Measurements from ENCODE around the gene DNM1. TPM values are rescaled to one million over a fixed set of nuclear protein-coding genes. Genes with fewer than 3 reads are reported as not detected.
A peak's percentile ranks its signal among the peaks of the same experiment; 100 is the strongest.

Gene DNM1
- total RNA-seq, 1 experiment from 2014 or later, result 3.9 TPM

DNA sequence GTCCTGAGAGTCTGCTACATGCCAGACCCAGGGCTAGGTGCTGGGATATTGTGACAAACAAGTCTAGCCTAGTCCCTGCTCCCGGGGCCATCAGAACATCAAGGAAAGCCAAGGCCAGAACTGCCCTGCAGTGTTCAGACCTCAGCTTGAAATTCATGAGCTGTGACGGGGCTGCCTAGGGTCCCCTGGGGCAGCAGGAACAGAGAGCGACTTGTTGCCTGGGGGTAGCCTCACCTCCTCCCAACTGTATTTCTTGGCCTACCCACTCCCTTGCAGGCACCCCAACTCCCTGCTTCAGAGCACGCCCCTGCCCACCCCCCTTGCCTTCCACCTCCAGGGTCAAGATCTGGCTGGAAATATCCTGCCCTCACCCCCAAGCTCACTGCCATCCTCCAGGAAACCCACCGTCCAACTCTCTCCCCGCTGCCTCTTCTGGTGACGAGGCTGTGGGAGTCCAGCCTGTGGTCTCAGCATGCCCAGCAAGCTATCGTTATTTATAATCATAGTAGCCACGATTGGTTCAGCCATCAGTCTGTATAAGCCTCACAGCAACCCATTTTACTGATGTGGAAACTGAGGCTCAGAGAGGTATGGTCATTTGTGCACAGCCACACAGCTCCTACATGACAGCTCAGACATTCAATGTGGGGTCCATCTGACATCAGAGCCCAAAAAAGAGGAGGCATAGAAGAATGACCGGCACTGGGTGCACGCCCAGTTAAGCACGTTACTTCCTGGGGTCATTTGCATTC lies 10.7 kb downstream of the DNM1 start:
- intact Hi-C loops (cut with micrococcal nuclease; ENCODE audit: unreplicated experiment), result no loop called here
- Mint-ChIP-seq H3K36me3 (ENCODE audit: insufficient read depth, unreplicated experiment) (peaks cover 5% of the 10 kb centered on the region), H3K27ac (ENCODE audit: unreplicated experiment) (no peak overlapping the region), H3K9me3 (ENCODE audit: unreplicated experiment) (no peaks in the 10 kb centered on the region), H3K27me3 (ENCODE audit: insufficient read depth, unreplicated experiment) (no peaks in the 10 kb centered on the region), H3K4me1 (ENCODE audit: low read depth, unreplicated experiment) (peaks cover 18% of the 10 kb centered on the region), H3K4me3 (ENCODE audit: unreplicated experiment) (no peak overlapping the region)
- BruUV-seq (replicated peaks), result no TSS peak
- Histone ChIP-seq H3K4me3 (ENCODE audit: low read depth, low read length) (no peak overlapping the region), H3K36me3 (ENCODE audit: control insufficient read depth, insufficient read depth, low read length) (no peaks in the 10 kb centered on the region), H3K27me3 (replicated peaks; ENCODE audit: control insufficient read depth, insufficient read depth, low read length) (no peaks in the 10 kb centered on the region), H3K9me3 (no peaks in the 10 kb centered on the region), H3K4me1 (peaks cover 15% of the 10 kb centered on the region)
- ChIA-PET POLR2A (no interaction called here), CTCF (no interaction called here)
- peak in 1 of 2 experiments; percentile 26 for DNase-seq
- TF ChIP-seq, protein P1, sequence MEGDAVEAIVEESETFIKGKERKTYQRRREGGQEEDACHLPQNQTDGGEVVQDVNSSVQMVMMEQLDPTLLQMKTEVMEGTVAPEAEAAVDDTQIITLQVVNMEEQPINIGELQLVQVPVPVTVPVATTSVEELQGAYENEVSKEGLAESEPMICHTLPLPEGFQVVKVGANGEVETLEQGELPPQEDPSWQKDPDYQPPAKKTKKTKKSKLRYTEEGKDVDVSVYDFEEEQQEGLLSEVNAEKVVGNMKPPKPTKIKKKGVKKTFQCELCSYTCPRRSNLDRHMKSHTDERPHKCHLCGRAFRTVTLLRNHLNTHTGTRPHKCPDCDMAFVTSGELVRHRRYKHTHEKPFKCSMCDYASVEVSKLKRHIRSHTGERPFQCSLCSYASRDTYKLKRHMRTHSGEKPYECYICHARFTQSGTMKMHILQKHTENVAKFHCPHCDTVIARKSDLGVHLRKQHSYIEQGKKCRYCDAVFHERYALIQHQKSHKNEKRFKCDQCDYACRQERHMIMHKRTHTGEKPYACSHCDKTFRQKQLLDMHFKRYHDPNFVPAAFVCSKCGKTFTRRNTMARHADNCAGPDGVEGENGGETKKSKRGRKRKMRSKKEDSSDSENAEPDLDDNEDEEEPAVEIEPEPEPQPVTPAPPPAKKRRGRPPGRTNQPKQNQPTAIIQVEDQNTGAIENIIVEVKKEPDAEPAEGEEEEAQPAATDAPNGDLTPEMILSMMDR (IDR thresholded peaks at IDR 0.05; ENCODE audit: insufficient read depth in 1 of 2, low read depth in 1 of 2, low read length in 1 of 2, severe bottlenecking in 1 of 2, unreplicated experiment in 1 of 2), result no peak

DNA sequence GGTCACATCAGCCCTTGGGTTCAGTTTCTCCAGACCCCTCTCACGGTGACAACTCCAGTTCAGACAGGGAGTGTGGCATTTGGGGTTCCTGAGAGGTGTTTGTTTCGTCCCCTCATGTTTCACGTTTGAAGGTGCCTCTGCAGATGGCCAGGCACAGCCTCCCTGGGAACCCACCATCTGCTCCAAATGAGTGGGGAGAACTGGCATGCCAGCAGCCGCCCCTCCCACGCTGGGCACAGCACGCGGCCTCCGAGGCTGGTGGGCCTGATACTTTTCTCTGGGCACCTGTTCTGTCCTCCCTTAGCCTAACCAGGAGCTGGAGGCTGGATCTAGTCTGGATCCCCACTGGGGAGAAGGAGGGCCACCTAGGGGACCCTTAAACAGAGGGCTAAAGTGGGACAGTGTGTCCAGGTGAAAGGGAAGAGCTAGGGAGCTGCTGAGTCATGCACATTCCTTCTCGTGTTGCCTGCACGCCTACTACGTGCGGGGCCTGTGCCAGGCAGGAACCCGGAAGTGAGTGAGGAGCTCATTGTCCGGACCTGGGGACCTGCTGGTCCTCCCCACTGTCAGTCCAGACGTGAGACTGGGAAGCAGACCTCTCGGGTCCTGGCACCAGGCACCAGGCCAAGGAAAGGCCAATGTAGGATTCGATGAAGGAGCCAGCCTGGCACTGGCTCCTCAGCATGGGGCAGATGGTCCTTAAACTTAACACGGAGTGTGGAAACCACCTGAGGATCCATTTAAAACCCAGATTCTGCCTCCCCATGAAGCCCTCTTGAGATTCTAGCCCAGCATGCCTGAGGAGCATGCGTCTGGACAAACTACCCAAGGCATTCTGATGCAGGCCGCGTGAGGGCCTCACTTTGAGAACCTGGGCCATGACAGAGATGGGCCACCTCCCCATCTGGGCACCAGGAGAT lies 11.7 kb downstream of the DNM1 start:
- H3K9me3 ChIP-seq, result no peaks in the 10 kb centered on the region
- H3K27ac Mint-ChIP-seq (ENCODE audit: unreplicated experiment), result no peak overlapping the region
- no peaks in the 10 kb centered on the region for H3K27me3 Mint-ChIP-seq (ENCODE audit: insufficient read depth, unreplicated experiment)
- intact Hi-C loops (cut with micrococcal nuclease; ENCODE audit: unreplicated experiment), result no loop called here
- H3K4me3 Mint-ChIP-seq (ENCODE audit: unreplicated experiment), result no peak overlapping the region
- H3K36me3 ChIP-seq (ENCODE audit: control insufficient read depth, insufficient read depth, low read length), result no peaks in the 10 kb centered on the region
- peaks cover 15% of the 10 kb centered on the region for H3K4me1 ChIP-seq
- no peaks in the 10 kb centered on the region for H3K9me3 Mint-ChIP-seq (ENCODE audit: unreplicated experiment)
- no peak overlapping the region for H3K4me3 ChIP-seq (ENCODE audit: low read depth, low read length)
- TF ChIP-seq, protein P1 (IDR thresholded peaks at IDR 0.05; ENCODE audit: insufficient read depth in 1 of 2, low read depth in 1 of 2, low read length in 1 of 2, severe bottlenecking in 1 of 2, unreplicated experiment in 1 of 2), result no peak
- H3K27me3 ChIP-seq (replicated peaks; ENCODE audit: control insufficient read depth, insufficient read depth, low read length), result no peaks in the 10 kb centered on the region
- ChIA-PET POLR2A (interaction anchor here (0.6 kb wide), 1 partner anchor 16 kb away, joined by 5 read pairs; no protein-coding TSS in a partner anchor), CTCF (no interaction called here)
- peaks cover 20% of the 10 kb centered on the region for H3K4me1 Mint-ChIP-seq (ENCODE audit: low read depth, unreplicated experiment)
- no TSS peak for BruUV-seq (replicated peaks)
- no peak for DNase-seq
- H3K36me3 Mint-ChIP-seq (ENCODE audit: insufficient read depth, unreplicated experiment), result peaks cover 6% of the 10 kb centered on the region

Data from Caco-2 (cell line).